NCI-H2107 treated with DMSO at 0.1 percent for 48 hours (cell line): ENCODE measurements around the gene GRIK4.

ENCODE experiments used
- DNase-seq: peaks from one replicate; lab custom pipeline; 2025; ENCODE audit not compliant: unreplicated experiment; lab: John Stamatoyannopoulos, UW

GRIK4 gene

DNA sequence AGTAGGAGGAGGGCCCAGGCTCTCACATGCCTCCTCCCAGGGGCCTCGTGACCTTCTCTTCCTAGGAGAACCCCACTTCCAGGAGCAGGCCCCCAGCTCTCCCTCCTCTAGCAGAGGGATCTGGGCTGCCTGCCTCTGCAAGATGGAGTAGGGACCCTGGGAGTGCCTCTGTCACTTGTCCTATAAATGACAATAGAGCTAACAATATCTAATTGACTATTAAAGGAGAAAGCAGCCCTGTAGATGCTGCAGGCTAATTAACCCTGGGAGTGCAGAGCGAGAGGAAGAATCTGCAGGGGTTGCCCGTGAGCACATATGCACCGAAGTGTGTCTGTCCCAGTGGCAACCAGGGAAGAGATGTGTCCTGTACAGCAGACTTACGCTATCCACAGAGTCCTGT is 184.4 kb downstream of the GRIK4 start:
- DNase-seq, result no peak

DNA sequence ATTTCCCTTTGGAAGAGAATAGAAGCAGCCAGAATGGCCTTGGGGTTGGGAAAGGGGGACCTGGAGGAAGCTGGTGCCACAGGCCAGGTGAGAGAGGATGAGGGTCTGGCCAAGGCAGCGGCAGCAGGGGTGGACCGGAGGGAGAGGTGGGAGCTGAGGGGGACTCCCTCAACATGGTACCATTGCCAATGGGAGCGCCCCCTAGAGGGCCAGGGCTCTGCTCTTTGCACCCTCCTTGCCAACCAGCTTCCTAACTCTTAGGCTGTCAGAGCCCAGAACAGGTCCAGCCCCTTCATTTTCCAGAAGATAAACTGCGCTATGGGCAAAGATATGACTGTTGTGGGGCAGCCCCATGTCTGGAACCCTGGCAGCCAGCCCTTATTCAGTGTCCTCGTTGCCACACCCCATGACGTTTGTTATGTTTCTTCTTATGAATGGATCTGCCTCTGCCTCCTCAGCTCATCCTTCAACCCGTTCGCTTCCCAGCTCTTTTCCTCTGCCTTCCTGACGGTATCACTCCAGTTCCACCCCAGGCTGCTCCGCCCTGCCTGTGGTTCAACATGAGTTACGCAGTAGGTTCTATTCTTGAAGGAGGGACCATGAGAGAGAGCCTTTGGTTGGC is 185.2 kb downstream of the GRIK4 start:
- DNase-seq, result no peak

DNA sequence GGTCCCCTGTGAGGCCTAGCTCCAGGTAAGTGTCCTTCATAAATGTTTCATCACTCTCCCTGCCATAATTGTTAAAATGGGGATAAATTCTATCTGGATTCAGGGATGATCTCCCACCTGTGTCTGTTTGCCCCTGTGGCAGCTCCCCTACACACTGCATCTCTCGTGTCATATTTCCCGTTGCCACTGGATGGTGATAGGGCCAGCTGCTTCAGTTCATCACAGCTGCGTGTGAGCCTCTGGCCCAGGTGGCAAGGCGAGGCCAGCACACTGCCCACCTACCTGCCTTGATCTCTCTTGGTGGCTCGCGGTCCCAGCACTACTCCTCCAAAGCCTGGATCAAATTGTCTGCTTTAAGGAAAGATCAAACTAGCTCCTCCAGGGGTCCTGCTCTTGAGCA is 187.4 kb downstream of the GRIK4 start:
- DNase-seq, result no peak

DNA sequence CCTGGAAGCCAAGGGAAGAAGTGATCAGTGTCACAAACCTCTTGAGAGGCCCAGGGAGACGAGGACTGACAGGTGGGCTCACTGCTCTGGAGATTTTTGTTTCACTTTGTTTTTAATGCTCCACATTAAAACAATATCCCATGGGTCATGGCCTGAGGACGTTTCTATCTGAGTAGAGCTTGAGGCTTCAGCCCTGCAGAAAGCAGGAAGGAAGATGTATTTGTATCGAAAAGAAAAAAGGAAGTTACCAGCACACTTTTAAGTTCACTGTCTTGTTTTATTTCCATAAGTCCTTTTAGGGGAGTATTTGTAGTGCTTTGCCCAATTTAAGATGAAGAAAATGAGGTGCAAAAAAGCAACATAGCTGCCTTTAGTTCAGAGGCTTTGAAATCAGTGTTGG is 191.1 kb downstream of the GRIK4 start:
- no peak for DNase-seq

DNA sequence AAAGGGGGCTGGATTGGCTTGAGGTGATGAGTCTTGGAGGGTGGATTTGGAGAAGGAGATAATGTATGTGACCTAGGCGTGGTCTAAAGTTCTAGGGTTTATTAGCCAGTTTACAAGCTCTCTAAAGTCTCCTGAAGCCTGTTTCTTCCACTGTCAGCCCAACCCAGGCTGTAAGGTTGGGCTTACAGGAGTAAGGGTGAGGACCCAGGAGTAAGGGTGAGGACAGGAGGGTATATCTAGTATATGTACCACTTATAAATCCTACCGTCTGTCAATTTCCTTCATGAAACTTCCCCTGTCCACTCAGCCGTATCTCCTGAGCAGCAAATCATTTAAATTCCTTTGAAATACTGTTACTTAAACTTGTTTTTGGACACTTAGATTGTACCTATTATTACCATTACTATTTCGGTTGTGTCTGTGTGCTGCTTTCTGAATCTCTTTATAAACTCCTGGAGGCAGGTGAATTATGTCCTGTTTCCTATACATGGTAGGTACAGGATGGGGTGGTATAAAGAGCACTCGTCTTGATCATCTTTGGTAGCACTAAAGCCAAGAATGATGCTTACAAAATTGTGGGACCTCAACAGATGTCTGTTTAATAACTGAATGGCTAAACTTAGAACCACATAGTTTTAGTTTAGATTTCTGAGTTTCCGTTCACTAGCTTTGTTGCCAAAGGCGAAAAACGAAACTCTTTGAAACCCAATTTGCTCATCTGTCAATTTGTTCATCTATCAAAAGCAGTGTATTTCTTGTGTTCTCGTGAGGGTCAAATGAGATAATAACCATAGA is 192.0 kb downstream of the GRIK4 start:
- no peak for DNase-seq

DNA sequence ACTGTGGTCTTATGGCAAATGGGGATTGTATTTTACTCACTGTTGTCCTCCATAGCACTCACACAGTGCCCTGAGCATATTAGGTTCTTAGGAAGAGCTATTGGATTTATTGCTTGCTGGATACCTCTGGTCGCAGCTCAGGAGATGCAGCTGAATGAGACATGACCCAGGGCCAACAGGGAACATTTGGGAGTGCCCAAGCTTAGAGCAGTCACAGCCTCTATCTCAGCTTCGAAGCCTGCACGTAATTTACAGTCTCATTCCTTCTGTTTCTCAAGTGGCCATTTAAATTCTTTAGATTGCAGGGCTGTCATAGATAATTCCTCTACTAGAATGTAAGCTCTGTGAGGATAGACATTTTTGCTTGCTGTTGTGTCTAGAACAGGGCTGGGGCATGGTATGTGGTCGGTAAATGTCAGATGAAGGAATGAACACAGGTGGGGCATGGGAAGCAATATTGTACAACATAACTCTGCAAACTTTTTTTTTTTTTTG is 192.8 kb downstream of the GRIK4 start:
- DNase-seq, result no peak

DNA sequence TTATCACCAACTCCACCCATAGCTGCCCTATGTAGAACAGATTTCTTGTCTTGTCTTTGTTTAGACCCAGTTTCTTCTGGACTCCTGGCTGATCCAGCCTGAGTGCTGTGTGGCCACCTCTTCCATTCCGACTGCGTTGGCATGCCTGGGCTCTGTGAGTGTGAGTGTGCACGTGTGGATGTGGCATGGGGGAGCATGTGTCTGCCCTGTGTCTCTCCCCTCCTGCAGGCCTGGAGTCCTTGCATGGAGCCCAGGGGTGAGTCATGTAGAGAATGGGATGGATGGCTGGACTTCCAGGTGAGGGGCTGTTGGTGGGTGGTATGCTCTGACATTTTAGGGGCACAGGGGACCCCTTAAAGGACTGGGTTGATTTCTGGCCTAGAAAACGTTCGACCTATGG is 194.7 kb downstream of the GRIK4 start:
- DNase-seq, result no peak

DNA sequence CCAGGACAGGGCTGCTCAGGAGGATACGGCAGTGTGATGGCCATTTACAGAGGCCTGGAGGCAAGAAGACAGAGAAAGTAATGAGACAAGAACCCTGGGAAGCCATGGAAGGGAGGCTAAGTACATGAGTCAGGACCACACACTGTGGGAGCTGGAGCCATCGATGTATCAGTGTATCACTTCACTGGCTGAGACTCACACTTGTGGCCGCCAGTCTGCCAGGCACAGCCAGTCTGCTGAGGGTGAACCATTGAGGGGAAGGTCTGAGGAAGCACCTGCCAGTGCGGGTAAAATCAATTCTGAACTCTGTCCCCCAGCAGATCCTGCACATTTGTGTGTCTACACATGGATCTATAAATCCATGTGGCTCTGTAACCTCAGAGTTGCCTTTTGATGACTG is 195.6 kb downstream of the GRIK4 start:
- DNase-seq, result no peak

DNA sequence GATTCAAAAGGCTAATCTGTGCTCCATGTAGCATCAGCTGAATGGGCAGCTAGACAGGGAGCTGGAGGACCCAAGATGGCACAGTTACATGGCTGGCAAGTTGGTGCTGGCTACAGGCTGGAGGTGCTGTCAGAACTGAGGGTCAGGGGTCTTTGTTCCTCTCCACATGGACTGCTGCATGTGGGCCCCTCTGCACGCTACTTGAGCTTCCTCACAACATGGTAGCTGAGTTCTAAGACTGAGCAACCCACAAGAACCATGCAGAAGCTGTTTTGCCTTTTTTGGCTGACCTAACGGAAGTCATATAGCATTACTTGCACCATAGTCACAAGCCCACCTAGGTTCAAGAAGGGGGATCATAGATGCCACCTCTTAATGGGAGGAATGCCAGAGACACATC is 196.1 kb downstream of the GRIK4 start:
- no peak for DNase-seq

DNA sequence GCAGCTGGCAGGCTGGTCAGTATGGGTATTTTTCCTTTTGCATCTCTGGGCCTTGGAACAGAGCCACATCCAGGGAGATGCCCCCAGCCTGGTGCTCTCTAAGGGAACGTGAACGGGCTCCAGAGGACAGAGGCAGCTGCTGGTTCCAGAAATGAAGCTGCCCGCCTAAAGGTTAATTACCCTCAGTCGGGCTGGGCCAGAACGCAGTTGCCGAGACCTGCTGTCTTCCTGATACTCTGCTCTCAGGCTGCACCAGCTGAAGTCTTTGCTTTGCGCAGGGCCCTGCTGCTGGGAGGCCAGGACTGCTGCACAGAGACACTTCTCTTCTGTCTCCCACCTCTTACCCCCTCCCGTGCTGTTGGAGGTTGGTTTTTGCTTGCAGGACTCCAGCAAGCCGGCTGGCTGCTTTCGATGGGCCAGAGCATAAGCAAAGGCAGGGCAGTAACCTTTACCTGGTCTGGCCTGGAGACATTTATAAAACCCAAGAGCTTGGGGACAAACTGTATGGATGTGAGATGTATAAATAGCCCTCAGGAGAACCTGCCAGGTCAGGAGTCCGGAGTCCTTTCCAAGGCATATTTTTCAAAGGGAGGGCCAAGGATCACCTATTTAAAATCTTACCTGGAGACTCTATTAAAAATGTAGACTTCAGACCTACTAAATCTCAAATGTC is 197.1 kb downstream of the GRIK4 start:
- DNase-seq, result no peak

DNA sequence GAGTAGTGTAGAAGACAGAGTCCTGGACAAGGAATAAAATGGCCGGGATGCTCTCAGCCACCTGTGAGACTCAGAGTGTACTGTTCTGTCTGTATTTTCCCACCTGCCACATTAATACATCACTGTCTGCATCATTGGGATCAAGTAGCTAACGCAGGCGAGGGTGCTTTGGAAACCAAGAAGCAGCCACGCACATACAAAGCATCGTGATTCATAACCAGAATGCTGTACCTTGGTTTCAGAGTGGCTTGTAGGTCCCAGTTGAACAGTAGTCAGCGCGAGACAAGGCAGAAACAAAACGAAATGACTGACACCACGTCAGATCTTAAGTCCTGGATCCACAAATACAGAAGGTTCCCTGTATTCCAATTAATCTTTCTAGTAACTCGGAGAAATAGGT is 198.3 kb downstream of the GRIK4 start:
- no peak for DNase-seq

DNA sequence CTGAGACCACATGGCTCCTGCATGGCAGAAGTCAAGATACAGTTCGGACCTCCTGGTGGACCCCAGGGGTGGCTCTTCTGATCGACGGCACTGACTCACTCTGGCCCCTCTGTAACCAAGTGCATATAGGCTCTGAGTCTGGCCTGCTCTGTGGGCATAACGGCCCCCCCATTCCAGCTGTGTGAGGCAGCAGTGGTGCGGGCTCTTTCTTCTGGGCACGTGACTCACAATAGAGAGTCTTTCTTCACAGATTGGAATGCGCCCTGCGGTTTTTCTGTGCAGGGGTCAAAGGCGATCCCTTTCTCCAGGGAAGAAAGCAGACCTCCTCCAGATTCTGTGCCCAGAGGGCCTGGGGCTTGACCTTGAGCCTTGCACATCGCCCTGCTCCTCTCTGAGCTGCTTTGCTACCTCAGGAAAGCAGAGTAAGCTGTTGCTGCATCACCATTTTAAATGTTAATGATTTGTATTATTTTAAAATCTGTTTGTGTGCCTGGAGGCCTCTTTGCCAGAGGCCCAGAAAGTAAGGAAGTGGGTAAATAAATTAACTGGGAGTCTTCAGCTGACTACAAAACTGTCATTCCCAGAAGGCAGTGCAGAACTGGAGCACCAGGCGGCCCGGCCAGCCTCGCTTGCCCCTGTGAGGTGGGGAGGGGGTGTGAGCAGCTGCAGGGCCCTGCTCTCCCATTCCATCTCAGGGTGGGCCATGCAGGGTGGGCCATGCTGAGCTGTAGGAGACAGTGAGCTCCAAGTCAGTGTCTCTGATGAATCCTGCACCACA is 199.0 kb downstream of the GRIK4 start:
- no peak for DNase-seq

DNA sequence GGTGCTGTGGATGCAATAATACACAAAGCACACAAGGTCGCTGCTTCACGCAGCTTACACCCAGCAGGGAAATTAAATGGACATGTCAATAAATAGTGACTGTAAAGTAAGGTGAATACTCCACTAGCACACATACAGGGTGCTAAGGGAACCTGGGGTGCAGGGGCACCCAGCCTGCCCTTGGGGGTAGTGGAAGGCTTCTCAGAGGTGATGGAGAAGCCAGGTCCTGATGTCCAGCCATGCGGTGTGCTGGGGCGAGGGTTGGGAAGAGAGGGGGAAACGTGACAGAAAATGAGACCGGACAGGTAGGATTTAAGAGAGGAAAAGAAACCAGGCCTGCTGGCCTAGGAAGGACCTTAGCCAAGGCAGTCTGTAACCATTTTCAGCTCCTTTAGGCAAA is 200.5 kb downstream of the GRIK4 start:
- no peak for DNase-seq

DNA sequence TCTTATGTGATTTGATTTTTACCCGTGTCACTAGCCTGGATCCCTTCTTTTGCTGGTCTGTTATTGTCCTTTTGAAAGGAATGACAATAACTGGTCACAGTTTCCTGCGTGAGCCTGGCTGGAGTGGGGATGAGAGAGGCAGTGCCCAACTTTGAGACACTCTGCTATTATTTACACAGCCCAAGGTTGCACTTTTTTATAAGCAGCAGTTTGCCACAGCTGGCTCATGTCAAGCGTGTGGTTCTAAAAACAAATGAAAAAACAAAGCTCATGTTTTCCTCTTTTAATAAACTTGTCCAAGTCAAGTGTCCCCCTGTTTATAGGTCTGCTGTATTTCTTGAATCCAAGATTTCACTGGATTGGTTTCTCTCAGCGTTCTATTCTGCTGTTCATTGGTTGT is 201.3 kb downstream of the GRIK4 start:
- DNase-seq, result no peak

DNA sequence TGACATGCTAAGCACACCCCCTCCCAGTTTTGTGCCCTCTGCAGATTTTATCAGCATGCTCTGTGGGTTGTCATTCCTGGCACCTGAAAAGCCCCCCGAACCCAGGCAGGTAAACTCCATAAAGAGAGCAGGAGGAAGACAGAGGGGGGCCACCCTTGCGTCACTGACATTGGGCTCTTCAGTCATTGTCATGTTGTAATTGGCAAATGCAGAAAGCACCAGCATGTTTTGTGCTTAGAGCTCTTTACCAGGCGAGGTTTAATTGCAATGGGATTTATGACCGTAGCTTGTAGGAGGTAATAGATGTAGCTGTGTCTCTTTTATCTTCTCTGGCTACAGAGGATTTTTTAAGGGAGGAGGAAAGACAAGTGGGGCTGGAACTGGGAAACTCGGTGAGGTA is 201.7 kb downstream of the GRIK4 start:
- DNase-seq, result no peak

DNA sequence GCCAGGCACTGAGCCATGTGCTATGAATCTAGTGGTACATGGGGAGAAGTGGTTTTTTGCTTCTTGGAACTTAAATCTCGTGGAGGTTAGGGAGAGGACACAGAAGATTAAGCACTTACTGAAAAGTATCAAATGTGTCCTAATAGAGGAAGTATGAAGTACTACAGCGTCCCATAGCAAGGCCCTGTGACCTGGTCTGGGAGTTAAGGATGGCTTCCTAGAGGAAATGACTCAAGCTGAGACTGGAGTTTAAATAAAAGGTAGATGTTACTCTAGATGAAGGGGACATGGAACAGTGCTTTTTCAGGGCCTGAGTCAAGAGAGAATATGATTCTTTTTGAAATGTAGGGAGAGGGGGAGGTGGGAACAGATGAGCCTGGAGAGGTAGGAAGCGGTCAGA is 202.9 kb downstream of the GRIK4 start:
- no peak for DNase-seq

DNA sequence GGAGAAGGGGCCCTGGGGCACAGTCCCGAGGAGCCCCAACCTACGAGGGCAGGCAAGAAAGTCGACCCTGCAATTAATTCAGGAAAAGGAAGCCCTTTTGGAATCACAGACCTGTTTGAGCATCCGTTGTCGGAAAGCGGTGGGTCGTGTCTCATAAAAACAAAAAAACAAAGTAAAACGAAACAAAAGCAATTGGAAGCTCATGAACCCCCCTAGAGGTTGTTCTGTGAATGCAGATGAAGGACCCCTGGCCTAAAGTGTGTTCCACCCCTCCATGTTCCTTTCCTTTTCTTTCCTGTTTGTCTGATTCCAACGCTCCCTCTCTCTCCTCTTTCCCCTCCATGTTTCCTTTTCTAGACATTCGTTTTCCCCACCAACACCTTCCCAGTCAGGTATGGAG is 203.7 kb downstream of the GRIK4 start:
- no peak for DNase-seq

DNA sequence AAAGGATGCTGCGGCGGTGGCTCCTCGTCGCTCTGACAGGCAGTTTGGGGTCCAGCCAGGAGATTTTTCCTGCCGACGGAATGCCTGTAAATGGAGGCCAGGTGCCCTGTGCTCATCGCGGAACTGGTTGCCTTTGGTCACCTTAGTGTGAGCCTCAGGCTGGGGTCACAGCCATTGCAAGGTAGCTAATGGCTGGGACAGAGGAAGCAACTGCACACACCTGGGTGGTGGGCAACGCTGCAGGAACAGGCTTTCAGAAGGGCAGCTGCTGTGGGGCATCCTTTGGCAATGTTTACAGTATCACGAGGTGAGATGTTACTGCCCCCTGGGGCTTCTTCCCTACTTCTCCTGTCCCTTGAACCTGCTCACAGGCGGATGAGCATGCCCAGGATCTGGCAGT is 205.5 kb downstream of the GRIK4 start:
- no peak for DNase-seq

DNA sequence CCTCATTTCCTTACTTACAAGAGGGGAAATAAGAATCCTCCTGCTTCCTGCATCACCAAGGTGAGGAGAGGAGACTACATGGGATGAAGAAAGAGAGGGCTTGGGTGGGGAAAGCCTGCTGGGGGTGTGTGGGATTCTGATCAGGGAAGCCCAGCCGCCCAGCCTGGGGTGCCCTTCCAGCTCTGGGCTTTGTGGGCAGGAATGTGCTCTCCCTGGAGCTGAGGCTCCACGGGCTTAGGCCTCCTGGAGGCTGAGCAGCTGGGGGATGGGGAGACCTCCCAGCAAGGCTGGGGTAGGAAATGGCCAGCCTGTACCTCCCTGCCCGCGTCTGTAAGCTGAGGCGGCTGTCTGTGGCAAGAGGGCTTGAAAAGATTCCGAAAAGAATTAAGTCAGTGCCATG is 206.1 kb downstream of the GRIK4 start:
- DNase-seq, result no peak

DNA sequence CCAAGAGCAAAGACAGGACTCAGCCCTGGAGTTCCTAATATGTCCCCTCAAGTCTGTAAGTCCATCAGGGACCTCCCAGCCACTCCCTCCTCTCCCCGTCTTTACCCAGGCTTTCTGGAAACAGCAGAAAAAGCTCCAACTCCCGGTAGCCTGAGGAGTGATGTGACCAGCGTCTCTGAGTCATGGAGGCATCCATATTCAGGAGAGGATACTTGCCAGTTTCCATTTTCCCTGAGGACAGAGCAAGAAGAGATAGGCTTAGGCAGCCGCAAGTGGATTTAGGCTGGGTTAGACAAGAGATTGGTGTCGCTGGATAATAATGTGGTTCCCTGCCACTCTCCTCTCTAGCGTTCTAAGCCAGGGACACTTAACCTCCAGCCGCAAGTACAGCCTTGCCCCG is 206.6 kb downstream of the GRIK4 start:
- no peak for DNase-seq

DNA sequence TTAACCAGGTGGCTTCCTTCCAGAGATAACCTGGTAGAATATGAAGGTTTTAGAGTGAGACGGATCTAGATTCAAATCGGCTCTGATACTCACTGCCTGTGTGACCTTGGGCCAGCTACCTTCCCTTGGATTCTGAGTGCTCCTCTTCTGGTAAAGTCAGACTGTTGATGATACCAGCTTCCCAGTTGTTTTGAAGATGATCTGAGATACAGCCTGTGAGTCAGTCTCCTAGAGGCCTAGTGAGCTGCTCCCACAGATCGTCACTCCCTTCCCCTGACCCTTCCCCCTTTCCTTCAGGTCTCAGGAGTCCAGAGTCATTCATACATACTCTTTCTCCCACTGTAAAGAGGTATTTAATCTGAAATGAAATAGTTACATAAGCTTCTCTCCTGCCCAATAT is 207.8 kb downstream of the GRIK4 start:
- no peak for DNase-seq

DNA sequence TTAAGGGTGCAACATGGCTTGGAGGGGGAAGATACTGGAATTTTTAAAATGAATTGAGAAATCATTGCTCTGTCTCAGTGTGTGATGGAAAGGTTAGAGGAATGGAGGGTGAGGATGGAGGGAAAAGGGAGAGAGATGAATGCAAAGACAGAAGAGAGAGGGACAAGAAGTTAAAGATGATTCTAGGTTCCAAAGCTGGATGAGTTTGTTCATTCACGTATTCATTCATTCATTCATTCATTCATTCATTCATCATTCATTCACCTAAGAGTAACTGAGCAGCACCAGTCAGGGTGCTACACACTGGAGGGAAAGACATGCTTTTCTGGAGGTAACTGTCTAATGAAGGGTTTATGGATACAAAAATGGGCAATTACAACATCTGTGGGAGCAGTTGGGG is 209.2 kb downstream of the GRIK4 start:
- DNase-seq, result no peak
